ENCODE results near the gene PLPP2.
A peak's percentile ranks its signal among the peaks of the same experiment; 100 is the strongest.
"Not testable (repeated sequence)": the region's sequence is repeated elsewhere in the genome, so short reads cannot be mapped to it uniquely, and the experiment has no call there.

The PLPP2 gene

DNA sequence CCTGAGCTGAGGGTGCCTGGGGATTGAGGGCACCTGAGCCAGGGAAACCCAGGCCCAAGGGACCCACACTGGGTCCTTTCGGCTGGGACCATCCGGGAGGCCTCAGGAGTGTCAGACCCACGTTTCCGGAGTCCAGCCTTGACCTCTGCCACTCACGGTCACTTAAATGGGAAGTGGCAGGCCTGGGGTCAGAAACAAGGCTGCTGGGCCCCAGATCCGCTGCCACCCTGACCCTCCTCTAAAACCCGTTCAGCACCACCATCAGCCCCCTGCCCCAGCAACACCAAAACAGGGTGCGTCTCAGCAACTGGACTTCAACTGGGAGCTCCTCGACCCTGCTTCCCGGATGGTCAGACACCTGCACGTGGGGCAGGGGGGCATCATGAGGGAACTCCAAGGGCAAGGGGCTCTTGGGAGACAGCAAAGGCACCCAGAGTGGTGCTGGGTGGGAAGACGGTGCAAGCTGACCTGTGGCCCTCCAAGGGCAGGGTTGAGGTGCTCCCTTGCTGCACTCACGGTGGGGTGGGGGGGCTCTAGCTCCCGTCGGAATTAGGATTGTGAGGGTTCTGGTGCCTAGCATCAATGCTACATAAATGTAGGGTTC lies 1.2 kb upstream of the PLPP2 start:
- DNase-seq: no peak

DNA sequence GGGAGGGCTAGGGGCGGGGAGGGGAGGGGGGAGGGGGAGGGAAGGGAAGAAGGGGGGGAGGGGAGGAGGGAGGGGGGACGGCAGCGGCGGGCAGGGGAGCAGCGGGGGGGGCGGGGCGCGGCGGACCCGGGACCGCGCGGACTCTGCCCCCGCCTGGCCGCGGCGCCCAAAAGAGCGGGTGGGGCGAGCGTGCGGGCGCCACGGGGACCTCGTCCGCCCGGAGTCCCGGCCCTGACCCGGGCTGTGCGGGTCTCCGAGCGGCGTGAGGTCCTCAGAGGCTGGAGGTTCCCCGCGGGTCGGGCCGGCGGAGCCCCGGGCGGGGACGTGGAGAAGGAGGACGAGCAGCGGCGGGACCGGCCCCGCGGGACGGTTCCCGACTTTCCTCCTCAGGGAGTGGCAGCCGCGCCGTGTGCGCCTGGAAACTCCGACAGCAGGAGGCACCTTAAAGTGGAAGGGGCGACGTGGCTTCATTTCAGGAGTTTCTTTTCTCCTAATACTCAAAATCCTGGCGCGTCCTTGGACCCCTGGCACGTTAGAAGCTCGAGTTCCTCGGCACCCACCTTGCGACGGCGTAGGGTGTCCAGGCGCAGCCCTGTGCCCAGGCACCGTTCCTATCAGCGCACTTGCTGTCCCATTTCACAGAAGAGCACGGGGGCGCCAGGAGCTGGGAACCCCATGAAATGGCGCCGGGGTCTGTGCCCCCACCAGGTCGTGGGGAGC lies 518 bp upstream of the PLPP2 start:
- DNase-seq: no peak

DNA sequence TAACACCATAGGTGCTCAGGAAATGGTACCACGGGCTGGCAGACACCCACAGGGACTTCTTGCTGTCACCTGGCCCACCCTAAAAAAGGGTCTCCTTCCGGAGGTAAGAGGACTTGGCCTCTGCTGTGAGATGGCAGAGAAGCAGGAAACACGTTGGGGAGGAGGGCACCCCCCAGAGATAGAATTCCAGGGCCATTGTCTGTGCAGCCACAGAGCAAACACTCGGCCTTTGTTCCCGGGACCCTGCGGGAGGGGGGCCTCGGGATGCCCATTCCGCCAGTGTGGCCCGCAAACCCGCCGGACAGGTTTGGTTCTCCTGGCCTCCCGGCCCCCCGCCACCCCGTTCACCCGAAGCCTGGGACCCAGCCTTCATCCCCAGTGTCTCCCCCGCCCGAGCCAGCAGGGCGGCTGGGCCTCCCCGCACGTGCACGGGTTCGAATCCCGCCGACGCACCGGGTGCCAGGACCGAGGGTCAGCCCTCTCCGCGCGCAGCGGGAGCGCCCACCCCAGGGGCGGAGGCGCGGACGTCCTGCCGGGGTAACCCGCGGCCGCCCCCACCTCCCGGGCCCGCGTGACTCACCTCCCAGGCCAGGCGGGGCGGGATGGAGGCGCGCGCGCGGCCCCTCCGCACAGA lies 714 bp downstream of the PLPP2 start:
- peak; percentile 80 for DNase-seq

DNA sequence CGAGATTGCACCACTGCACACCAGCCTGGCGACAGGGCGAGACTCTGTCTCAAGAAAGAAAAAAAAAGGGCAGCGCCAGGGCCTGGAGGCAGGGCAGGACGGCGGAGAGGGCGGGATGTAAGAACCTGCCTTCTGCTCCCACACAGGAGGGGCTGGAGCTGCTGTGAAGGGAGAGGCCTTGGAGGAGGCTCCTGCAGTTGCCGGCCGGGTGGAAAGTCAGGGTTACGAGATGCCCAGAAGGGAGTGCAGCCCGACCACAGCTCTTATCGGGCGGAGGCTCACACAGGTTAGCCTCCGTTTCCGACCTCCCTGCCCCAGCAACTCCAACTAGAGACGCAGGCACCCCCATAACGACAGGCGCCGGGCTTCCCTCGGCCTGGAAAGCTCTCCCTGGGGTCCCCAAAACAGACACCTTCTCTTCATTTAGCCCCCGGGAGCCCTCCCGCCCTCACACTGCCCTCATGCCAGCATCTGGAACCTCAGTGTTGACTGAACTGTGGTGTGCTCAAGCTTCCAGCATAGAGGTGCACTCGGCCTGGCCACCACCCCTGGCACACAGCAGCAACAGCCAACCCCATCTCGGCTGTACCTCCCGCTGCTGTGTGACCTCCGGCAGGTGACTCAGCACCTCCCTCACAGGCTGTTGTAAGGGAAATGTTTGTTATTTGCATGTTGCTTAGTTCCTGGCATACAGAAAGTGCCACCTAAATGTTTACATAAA lies 1.4 kb downstream of the PLPP2 start:
- DNase-seq: peak; percentile 77

DNA sequence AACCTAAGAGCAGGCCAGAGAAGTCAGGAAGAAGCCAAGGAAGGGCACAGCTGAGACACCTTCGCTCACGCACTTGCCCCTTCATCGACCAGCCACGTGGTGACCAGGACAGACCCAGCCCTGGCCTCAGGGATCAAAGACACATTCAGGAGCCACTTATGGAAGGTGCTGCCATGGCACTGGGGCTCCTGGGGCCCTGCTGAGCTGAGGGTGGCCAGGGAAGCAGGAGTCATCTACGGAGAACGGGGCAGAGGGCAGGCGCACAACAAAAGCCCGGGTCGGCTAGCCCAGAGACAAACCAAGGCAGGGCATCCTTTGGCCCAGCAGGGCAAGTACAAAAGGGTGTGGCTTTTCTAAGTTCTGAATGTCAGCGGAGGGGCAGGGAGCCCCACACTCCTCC lies 2.3 kb downstream of the PLPP2 start:
- no peak for DNase-seq

DNA sequence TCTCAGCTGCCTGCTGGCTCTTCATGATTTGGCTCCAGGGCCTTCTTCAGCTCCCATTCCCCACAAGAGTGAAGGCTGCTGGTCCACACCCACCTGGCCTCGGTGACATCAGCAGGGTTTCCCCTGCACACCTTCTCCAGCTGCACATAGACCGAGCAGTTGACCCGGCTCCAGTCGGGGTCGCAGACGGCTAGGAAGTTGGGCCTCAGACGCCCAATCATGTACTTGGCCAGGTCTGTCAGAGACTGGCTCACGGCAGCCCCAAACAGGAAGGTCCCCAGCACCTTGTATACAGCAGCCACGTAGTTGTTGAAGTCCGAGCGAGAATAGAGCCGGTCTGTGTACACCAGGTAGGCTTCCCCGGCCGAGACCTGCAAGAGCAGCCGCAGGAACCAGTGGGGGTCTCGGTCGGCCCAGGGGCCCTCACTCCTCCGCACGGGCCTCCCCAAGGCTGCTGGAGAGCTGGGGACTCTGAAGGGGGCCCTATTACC lies 3.8 kb downstream of the PLPP2 start:
- no peak for DNase-seq

DNA sequence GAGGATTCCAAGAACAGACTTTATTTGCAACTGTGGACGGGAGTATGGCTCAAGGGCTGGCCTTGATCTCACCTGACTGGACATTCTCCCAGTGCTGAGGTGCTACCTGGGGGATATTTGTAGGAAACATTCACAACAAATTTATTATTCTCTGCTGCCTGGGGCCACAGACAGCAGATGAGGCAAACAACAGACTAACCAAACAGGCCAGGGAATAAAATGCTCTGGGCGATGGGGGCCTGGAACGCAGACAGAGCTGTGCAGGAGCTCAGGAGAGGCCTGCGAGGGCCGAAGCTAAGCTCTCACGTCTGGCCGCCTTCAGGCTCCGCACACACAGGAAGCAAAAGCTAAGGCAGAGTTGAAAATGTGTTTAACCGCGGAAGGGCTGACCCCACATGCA lies 7.8 kb downstream of the PLPP2 start:
- no peak for DNase-seq

DNA sequence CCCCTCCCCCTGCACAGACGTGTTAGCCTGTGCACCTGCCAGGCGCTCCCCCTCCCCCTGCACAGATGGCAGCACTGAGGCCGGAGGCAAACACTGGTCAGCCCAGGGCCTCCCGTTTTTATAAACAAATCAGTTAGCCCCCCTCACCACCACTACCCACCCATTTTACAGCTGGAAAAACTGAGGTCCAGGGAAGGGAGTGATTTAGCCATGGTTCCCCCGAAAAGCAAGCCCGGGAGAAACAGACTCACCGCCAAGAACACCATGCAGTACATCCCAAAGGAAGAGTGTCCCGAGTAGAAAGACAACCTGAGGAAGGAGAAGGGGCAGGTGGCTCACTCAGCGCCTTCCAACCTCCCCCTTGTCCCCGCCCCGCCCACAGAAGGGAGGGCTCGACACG lies 8.7 kb downstream of the PLPP2 start:
- no peak for DNase-seq

DNA sequence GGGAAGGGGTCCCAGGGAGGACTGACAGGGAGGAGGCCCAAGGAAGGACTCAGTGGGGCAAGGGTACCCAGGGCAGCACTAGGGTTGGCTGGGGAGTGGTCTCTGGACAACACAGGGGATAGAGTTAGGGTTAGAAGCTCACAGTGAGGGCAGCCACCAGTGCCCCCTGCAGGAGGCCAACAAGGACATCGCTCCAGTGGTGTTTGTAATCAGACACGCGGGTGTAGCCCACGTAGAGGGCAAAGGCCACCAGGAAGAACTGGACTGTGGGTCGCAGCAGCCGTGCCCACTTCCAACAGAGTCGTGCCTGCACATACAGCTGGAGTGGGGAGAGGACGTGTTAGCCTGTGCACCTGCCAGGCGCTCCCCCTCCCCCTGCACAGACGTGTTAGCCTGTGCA lies 9.2 kb downstream of the PLPP2 start:
- no peak for DNase-seq

DNA sequence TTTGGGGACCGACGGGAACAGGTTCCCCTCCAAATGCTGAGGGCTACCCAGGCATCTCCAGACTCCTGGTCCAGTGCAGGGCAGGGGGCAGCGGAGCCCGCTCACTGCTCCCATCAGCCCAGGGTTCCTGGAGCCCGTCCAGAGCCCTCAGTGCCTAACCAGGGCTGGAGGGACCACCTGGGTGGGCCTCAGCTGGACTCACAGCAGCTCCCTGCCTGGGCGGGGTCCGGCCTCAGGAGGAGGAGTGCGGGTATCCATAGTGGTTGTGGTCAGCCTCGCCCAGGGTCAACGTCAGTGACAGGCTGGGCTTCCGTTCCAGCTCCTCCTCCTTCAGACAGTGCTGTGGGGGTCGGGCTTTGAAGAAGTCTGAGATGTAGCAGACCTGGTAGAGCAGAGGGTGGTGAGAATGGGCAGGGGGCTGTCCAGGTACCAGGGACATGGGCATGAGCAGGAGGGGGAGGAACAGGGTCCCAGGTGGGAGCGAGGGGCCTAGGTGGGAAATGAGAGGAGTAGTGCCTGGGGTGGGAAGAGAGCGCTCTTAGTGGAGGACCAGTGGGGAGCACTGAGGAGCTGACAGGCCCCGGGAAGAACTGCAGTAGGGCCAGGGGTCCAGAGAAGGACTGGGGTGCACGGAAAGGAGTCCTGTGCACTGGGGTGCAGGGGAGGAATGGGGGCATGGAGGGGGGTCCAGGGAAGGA lies 9.9 kb downstream of the PLPP2 start:
- no peak for DNase-seq

DNA sequence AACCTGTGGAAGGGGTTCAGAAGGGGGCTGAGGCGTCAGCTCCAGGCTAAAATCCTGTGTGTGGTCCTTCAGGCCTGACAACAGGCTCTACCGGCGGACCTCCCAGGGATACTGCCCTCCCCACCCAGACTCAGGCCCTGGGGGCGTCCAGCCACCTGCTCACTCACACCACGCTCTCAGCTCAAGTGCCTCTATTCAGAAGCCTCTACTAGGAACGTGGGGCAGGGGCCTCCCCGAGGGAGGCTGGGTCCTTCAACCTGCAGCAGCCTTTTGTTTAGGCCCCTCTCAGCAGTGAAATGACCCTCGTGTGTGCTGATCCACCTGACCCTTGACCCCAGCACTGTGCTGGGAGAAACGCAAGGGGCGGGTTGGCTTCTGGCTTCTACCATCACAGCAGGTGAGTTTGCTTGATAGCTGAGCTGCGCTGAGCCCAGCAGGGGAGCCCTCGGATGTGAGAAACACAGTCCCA lies 10.6 kb downstream of the PLPP2 start:
- DNase-seq: peak; percentile 88

DNA sequence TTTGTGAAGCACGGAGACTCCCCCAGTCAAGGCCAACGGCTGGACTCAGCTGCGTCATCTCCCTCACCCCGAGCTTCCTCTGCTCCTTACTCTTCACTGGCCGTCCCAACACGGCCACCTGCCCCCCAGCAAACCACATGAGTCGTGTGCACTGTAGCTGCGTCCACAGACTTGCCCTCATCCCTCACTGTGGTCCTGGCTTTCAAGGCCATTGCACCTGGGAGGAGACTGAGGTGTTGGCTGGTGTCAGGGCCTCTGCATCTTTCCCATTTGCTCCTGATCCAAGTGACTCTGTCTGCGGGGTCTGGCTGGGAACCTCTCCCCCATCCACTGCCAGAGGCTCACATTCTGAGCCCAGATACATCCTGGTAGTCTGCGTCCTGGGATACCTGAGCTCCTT lies 11.5 kb downstream of the PLPP2 start:
- DNase-seq: no peak

DNA sequence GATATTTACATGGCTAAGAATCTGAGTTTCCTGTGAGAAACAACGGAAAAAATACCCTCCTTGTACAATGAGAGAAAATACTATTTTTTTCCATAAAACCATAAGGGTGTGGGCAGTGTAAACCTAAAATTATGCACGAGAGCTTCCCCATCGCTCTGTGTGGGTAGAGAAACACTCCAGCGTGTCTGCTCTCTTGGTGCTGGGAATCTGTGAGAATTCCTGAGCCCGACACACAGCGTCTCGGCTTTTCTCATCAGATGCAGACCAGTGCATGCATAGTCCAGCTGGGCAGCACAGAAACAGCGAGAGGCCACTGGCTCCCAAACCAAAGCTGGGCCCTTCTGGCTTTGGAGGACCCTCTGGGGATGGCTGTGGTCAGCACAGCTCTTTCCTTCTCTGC lies 12.0 kb downstream of the PLPP2 start:
- DNase-seq: no peak

DNA sequence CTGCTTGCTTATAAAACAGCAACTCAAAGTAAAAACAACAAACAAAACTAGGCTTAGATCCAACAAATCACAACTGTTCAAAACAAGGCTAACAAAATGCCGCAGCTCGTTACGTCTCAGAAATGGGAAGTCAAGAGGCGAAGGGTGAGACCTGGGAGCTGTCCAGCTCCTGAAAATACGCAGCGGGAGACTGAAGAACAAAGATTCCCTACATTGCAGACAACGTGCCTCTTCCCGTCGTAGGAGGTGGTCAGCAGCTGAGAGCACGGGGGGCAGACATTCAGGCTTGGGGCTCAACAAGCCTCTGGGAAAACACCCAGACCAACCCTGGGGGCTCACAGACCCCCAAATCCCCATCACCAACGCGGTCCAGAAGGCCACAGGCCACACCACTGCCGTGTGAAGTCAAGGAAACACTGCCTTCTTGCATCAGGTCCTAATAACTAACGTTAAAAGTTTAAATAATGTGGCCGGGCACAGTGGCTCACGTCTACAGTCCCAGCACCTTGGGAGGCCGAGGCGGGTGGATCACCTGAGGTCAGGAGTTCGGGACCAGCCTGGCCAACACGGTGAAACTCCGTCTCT lies 13.5 kb downstream of the PLPP2 start:
- DNase-seq: no peak

DNA sequence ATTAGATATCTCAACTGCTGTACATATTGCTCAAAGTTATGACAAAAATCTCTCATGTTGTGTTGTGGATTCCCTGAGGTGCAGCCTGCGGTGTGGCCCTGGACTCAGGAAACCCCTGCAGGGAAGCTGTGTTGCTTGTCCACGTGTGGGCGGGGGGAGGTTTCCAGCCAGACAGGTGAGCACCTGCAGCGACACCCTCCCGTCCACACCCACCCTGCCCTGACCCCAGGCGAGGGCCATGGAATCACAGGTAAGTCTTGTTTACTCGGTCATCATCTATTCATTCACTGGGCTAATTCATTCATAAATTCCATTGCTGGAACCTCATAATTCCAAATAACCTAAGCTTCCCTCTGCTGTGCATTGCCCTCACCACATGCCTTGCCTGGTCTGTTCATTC lies 14.1 kb downstream of the PLPP2 start:
- DNase-seq: peak; percentile 60

DNA sequence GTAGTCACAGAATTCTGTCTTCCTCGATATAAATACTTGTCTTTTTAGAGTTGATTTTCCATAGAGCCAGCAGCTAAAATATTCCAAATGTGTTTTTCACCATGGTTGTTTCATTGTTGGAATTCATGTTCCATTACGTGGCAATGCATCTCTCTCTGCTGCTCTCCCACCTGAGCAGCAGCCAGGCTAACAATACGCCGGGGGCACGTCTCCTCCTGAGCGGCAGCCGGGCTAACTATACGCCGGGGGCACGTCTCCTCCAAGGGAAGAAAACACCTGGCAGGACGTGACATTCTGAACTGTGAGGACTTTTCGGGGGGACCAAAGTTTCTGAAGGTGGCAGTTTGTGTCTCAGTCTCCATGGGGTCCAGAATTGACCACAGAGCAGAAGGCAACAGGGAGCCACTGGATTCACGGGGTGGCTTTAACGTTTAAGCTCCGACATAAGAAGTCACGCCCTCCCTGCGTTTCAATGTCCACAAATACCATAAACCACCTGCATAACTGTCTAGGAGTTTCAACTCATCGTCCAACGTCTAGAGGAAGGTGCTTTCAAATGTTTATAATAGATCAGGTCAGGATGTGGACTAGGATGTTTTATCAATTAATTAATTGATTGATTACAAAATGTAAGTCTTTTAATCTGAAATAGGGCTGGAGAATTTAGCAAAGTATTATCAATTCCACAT lies 15.1 kb downstream of the PLPP2 start:
- DNase-seq: no peak

DNA sequence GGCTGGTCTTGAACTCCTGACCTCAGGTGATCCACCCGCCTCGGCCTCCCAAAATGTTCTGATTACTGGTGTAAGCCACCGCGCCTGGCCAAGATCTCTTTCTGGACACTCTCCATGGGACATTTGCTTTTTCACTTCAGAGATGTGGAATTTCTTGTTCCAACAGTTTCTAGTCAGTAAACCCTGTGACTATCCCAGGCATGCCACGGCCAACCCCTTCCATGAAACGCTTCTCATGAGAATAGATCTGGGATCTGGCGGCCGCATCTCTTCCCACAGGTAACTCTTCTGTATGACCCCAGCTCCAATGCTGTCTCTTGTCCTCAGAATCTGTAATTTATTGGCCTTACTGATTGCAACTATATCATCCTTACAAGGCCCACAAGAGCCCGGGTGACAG lies 16.2 kb downstream of the PLPP2 start:
- DNase-seq: no peak

DNA sequence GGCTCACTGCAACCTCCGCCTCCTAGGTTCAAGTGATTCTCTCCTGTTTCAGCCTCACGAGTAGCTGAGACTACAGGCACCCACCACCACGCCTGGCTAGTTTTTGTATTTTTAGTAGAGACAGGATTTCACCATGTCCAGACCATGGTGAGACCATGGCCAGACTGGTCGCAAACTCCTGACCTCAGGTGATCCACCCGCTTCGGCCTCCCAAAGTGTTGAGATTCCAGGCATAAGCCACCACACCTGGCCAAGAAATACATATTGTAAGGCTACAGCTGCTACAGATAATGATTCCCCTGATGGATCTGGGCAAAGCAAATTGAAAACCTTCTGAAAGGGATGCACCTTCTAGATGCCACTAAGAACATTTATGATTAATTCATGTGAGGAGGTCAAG lies 17.8 kb downstream of the PLPP2 start:
- DNase-seq: no peak

DNA sequence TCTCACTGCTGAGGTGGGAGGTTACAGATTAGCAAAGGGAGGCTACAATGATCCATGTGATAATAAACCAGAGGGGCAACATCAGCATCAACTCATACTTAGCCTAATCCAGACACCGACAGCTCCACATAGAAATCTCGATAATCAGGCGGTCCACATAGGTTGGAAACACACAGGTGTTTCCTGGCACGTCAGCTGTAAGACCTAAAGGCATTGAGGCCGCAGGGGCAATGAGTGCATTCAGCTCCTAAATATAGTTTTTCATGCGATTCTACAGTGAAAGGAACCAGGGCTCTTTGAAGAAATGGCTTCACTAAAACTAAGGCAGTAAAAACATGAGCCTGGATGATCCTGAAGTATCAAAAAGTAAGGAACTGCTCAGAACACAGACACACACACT lies 19.3 kb downstream of the PLPP2 start:
- DNase-seq: no peak

DNA sequence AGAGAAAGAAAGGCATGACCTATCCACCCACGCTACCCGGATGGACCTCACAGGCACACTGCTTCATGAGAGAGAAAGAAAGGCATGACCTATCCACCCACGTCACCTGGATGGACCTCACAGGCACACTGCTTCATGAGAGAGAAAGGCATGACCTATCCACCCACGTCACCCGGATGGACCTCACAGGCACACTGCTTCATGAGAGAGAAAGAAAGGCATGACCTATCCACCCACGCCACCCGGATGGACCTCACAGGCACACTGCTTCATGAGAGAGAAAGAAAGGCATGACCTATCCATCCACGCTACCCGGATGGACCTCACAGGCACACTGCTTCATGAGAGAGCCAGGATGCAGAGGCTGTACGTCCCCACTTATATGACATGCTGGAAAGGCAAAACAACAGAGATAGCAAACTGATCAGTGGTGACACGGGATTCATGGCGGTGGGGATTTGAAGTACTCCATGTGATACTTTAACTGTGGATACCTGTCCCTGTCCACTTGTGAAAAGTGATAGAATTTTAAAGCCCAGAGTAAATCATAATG lies 20.4 kb downstream of the PLPP2 start:
- DNase-seq: not testable (repeated sequence)

DNA sequence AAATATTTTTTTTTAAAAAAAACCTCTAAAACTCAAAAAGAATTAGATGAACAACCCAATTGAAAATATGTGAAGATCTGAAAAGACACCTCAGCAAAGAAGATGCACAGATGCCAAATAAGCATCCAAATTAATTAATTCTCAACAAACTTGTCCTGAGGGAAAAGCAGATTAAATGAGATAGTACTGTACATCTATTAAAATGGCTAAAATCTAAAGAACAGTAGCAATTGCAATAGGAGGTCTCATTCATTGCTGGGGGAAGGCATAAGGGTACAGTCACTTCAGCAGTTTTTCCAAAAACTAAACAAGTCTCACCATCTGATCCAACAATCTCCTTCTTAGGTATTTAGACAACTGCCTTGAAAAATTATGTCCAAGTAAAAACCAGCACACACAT lies 22.0 kb downstream of the PLPP2 start:
- no peak for DNase-seq

DNA sequence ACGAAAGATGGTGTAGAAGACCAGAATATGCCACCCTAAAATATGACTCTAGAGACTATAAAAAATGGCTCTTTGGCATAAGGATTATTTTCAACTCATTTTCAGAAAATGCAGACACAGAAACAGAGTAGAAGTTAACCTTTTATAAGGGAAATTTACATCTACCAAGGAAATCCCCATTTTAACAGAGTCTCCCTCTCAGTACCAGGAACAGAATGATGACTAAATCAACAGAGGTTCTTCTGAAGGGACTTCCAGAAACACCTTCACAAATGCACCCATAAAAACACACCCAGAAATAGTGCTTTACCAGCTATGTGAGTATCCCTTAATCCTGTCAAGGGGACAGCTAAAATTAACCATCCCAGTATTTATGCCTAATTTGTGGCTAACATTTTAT lies 29.1 kb downstream of the PLPP2 start:
- DNase-seq: no peak

All from NCI-H146 (cell line).